ENCODE data around the gene MTFR1L.

MTFR1L gene

DNA sequence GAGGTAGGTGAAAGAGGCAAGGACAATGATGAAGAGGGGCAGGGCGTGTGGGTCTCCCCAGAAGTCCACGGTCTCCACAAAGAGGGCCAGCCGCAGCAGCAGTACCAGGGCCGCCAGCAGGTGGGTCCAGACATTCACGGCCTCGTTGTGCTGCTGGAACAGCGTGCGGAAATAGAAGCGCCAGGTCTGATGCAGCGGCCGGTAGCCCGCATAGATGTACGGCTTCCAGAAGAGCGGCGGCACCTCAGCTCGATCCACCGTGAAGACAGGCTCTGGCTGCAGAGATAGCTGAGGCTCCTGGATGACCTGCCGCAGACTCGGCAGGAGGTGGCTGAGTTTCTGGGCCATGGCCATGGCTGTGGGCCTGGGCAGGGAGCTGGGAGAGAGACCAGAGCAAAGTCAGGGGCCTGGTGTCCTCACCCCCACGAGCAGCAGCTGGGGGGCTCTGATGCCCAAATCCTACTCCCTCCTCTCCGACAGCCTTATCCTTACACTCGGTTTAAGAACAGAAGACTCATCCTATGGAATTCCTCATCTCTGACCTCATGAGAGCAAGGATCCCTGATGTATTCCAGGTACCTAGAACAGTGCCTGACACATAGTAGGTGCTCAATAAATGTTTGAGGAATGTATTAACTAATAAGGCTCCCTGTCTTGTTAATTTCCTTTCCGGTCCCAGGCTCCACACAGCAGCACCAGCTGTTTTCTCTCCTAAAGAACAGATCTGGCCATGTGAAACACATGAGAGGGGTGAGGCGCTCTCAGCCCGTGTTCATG is 43.9 kb downstream of the MTFR1L start:
- DNase-seq: no peak

DNA sequence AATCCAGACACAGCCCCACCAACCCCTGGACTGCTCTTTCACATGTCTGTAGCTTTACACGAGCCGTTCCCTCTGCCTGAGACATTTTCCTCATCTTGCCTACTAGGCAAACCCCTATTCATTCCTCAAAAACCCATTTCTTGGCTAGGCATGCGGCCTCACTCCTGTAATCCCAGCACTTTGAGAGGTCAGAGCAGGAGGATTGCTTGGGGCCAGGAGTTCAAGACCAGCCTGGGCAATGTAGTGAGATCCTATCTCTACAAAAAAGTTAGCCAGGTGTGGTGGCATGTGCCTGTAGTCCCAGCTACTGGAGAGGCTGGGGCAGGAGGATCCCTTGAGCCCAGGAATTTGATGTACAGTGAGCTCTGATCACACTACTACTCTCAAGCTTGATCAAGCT is 44.7 kb downstream of the MTFR1L start:
- no peak for DNase-seq

DNA sequence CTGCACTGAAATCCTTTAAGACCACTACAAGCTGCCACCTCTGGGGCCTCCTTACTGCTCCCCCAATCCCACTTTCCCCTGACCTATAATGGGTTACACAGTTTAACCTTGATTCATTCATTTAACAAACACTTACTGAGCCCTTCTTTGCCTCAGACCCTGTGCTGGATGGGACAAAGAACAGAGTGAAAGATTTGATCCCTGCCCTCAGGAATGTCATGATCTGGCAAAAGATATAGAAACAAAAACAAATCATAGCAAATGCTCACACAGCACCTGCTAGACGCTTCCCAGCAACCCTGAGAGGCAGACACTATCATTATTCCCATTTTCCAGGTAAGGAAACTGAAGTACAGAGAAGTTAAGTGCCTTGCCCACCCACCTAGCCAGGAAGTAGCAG is 46.5 kb downstream of the MTFR1L start:
- no peak for DNase-seq

DNA sequence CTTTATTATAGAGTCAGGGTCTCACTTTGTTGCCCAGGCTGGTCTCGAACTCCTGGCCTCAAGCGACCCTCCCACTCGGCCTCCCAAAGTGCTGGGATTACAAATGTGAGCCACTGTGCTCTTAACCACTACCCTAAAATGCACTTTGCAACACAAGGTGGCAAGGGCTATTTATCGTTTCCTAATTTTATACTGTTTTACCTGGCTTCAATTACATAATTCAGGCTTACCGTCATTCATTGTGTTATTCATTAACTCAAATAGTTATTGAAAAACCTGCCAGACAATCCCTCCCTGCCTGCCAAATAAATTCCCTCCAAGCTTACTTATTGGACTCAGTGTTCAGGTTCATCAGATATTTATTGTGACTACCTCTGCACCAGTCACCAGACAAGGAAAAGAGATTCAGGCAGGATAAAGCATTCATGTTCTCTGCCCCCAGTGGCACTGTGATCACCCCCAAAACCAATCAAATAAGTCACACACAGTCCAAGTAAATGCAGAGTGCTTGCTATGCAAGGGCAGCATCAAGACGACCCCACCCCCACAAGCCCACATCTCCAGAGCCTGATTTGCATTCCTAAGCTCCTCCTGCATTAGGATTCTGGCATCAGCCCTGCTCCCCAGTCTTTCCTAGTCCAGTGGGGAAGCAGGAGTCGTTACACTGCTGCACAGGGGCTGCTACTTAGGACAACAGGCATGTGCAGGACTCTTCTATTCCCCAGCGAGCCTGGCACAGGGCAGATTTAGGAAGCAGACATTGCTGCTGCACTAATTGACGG is 47.6 kb downstream of the MTFR1L start:
- no peak for DNase-seq

DNA sequence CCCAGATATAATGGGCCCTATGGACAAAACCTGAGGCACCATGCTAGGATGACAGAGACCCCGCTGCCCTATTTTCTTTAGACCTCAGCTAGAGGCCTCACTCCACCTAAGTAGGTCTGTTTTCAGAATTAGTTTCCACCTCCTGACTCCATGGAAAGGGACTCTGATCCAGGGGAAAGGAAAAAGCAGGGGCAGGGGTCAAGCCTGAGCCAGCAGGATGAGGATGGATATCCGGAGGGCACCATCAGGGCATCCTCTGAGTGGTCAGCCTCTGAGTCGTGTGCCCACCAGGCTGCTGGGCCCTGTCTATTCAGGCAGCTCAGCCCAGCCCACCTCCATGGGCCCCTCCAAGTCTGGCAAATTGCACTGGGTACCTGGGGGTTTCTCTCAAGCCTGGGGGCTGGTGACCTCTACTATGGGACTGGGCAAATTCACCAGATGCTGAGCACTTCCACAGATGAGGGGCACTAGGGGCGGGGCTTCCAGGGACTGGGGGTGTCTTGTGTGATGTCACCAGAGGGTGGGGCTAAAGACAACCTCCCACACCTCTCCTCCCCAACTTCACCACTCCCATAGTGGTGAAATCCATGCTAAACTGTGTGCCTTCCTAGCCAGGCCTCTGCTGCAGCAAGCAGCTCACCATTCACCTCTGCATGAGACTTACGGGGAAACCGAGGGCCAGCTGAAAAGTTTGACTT is 50.3 kb downstream of the MTFR1L start:
- DNase-seq: no peak

DNA sequence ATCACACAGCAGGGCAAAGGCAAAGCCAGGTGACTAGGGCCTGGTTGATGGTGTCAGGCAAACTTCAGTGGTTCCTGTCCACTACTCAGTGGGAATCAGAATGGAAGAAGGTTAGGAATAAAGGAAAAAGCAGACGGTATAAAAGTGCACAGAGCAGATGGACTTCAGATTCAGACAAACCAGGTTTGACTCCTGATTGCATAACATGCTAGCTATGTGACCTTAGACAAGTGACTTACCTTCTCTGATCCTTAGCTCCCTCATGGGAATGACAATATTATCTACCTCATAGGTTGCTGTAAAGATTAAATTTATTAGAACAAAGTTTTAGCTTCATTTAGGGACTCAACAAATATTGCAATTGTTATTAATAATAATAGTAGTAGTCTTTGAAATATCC is 50.9 kb downstream of the MTFR1L start:
- DNase-seq: no peak

DNA sequence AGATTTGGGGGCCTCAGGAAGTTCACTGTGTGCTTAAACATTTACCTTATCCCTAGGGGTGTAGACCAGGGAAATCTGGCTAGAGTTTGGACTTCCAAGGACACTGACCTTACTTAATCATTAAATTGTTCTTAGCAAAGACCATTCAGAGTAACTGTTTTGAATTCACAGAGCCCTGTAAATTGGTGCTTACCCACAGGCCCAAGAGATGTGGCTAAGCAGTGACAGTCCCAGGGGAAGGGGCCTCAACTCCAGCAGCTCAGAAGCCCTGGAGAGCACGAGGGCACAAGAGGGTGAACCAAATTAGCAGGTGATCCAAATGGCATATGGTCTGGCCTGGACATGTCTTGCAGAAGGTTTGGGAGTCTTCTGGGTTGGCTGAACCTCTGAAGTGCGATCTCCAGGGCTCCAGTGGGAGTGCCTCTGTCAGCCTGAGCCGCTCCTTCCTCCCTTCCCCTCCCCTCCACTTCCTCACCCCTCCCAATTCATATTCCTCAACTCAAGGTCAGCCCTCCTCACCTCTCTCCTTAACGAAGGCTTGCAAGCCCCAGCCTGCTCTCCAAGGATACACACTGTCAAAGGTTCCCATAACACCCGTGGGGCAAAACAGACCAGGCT is 51.4 kb downstream of the MTFR1L start:
- DNase-seq: no peak

DNA sequence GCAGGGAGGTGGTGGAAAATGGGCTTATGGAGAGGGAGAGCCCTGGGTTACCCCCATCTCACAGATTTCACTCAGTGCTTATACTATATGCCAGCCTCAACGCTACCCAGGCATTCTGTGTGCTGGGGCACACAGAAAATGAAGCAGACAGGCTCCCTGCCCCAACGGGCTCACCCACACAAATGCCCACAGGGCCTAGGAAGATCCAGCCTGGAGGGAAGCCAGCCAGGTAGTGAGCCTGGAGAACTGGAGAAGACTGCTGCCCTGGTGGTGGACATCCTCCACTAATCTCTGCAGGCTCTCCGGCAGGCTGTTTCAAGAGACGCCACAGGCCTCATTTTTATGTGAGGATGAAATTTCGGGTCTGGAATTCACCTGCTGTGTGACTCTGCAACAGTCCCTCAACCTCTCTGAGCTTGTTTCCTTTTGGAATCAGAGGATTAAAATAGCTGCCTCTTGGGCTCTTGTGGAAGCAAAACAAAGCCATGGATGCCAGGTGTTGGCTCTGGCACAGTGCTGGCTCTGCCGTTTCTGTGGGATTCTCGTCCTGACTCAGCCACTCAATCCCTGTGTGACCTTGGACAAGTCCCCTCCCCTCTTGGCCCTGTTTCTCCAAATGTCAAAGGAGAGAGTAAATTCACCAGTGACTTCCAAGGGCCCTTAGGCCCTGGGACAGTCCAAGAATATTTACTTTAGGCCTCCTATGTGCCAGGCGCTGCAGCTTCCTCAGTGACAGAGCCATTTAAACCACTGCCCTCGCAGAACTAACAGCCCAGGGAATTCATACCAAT is 52.1 kb downstream of the MTFR1L start:
- DNase-seq: no peak

DNA sequence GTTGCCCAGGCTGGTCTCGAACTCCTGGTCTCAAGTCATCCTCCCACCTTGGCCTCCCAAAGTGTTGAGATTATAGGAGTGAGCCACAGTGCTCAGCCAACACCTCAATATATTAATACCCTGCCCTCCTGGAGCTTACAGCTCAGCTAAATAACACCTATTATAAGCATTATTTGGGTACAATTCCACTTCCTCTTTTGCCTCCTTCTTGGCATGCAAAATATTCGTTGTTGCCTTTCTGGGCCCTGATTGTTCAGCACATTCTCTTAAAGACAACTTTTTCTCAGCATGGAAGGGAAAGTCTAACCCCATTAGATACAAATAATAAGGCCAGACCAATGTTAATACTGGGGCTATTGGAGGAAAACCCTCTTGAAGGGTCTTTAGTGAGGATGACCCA is 53.0 kb downstream of the MTFR1L start:
- DNase-seq: no peak

DNA sequence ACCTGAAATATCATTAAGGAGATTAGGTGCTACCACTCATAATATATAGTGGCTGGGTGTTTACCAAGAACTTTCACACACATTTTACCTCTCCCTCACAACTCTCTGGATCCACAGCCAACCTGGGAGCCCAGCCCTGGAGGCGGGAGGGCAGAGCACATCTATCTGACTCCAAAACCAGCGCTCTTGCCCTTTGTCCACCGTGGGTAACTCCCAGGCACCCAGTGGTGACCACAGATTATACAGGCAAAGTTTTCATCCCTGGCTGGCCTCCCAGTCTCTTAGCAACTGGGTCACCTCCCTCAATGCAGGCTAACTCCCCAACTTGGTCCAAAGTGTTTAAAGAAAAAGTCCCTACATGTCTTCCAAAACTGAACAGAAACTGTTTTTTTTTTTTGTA is 53.4 kb downstream of the MTFR1L start:
- no peak for DNase-seq

DNA sequence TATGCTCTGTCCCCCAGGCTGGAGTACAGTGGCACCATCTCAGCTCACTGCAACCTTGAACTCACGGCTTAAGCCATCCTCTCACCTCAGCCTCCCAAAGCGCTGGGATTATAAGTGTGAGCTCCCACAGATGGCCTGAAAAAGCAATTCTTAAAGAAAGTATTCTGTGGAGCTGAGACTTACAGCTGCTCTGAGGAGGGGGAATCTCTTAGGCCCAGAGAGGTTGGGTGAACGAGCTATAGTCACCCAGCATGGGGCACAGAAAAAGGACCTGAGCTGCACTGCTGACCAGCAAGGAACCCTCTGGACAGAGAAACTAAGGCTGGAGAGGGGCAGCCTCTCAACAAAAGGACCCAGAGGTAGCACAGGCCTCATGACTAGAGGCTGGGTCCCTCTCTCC is 54.5 kb downstream of the MTFR1L start:
- DNase-seq: no peak

DNA sequence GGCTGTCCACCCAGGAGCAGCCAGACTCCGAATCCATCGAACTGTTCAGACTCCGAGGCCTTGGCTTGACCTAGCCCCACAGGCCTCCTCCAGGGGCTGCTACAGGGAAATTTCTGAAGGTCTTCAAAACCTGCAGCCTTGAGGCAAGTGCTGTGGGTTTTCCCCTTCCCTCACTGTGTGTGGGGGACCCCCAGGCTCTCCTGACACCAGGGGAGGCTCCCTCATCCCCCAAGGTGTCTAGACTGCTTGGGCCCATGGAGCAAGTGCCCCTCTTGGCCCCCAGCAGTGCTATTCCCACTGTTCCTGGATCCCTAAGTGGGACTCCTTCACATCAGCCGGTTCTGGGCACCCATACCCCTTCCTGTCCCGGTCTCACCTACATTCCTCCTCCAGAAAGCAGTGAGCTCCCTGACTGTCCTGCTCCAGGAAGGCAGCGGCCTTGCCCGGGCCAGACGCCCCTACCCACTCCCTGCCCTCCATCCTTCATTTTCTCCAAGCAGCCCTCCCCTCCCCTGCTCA is 54.9 kb downstream of the MTFR1L start:
- no peak for DNase-seq

DNA sequence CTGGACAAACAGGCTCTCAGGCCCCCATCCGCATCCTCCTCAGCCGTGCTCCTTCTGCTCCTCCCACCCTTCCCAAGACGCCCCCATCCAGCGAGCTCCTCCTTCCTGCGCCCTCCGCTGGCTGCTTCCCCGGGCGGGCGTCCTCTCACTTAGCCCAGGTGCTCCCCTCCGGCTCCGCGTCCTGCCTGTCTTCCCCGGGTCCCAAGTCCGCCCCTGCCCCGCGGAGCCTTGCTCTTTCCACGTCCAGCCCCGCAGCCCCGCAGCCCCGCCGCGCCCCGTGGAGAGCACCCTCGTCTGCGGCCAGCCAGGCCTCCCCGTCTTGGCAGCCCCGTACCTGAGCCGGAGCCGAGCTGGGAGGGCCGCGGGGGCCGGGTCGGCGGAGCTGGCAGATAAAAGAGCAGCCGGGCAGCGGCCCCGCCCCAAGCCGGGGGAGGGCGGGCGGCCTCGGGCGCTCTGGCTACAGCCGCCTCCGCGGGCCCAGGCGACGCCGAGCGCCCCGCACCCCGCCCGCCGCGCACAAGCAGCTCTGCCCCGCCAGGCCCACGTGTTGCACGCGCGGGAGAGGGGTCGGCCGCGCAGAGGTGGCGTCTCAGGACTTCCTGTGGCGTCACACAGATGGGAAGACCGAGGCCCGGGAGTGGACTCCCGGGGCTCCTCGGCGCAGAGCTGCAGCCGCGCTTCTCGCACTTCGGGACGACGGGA is 55.6 kb downstream of the MTFR1L start, which contains the start of gene PAQR7:
Gene PAQR7 (minus strand): TSS at position 555 of the 702 bp plus-strand sequence. CDS start 11,869 bp downstream, outside the sequence.
- DNase-seq: peak; percentile 65

DNA sequence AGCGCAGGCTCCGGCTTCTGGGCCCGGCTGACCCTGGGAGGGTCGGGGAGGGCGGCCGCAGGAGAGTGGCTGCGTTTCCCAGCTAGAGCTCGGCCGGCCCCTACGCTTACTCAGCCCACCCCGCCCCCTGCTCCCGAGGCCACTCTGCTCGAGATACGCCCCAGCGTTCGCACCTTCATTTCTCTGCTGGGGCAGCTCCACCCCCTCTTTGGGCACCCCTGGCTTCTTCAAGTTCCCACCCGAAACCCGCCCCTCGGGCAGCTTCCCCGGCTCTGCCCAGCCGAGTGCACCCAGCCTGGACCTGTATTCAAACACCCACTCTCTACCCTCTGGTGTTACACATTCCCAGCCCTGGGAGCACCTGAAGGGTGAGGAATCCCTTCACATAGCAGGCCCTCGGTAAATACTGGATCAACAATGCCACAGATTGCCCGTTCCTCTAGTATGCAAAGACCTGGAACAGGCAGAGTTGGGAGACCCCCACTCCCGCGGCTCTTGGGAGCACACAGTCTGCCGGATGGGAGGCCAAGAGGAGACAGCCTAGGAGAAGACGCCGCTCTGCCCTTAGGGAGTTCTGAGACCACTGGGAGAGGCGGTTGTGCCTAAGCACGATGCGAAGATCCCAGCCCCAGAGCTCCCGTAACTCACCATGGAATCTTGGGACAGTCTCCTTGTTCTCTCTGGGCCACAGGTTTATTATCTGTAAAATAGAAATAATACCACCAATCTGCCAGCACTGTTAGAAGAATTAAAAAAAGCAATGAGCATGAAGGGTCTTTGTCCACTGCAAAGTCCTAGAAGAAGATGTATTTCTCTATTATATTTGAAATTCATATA is 56.3 kb downstream of the MTFR1L start:
- no peak for DNase-seq

DNA sequence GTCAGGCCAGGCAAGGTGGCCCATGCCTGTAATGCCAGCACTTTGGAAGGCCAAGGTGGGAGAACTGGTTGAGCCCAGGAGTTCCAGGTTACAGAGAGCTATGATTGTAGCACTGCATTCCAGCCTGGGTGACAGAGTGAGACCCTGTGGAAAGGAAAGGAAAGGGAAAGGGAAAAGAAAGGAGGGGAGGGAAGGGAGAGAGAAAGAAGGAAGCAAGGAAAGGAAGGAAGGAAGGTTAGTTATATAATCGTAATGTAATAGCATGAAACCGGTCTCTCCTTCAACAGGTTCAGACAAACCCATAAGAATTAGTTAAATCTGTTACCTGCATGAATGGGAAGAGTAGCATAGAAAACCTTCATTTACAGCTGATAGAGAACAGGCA is 56.9 kb downstream of the MTFR1L start:
- DNase-seq: no peak

DNA sequence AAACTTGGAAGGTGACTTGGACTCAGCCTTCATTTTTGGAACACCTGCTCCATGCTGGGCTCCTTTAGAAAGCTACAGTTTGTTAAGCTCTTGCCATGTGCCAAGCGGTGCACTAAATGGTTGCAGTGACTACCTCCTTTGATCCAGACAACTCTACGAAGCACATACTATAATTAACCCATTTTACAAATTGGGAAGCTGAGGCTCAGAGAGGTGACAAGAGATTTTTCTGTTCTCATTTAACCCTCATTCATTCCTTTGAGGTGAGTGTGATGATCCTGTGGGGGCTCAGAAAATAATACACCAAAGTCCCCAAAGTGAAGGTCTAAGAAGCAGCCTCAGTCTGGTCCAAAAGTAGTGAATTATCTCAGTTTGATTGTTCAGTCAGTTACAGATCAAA is 57.4 kb downstream of the MTFR1L start:
- DNase-seq: no peak

DNA sequence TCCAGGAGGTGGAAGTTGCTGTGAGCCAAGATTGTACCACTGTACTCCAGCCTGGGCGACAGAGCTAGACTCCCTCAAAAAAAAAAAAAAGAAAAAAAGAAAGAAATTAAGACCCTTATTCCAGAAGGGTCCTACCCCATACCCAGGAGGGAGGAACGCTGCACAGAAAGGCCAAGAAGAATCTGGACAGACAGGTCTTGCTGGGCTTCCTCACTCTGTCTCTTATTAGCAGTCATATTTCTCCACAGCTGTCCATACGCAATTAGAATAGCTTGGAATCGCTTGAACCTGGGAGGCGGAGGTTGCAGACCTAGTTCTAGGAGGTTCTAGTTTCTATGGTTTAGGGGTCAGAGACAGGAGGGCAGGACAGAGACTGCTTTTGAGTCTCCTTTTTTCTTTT is 58.9 kb downstream of the MTFR1L start:
- DNase-seq: no peak

DNA sequence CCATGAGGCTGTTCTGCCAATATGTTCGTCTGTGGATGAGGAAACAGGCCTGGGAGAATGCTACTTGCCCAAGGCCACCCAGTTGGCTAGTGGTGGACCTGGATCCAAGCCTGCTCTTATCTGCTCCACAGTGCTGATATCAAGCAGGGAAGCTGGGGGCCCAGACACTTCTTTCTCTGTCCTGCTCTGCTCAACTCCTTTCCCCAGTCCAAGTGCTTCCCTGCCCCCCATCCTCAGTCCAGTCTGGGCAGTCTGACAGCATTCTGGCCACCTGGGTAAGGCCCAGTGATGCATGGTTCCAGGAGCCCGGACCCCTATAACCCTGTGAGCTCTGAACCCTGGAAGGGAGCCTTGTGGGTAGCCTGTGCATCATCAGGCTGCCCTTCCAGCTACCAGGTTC is 59.9 kb downstream of the MTFR1L start:
- no peak for DNase-seq

DNA sequence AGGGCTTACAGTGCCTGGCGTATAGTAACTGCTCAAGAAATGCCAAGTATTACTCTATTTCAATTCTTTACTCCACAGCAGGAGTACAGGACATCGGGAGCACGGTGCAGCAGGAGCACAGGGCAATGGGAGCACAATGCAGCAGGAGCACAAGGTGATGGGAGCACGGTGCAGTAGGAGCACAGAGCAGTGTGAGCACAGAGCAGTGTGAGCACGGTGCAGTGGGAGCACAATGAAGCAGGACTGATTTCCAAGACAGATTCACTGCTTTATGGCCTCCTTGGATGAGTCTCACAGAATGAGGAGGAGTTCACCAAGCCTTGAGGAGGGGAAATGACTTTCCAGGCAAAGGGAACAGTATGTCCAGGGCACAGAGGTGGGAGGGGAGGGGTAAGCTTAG is 60.8 kb downstream of the MTFR1L start:
- no peak for DNase-seq

DNA sequence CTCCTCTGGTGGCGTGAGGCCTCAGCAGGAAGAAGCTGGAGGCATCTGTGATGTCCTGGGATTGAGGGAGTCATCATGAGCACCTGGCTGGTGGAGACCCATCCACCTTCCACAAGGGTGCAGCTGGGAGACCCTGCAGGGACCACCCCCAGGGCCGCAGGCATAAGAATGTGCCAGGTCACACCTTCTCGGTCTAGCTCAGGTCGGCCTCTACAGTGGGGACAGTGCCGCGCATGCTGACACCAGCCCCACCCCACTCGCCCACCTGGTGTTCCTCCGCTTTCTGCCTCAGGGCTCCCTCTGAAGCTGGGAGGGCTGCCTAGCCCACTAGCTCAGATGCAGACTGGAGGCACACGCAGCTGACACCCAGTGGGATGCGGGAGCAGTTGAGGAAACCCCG is 61.5 kb downstream of the MTFR1L start:
- no peak for DNase-seq

Measured in cortex of kidney (tissue), 1 donor.